Neural cell (in vitro differentiated cells): ENCODE measurements around the gene CBFA2T2.

Experiments
- EP300 ChIP-seq: fragments of 450-650 bp; conservative IDR thresholded peaks from 2 replicates; pipeline ENCODE4 v1.6.1; 2014; ENCODE audit warnings: antibody characterized with exemption, mild to moderate bottlenecking, moderate library complexity; ENCODE audit not compliant: poor library complexity, severe bottlenecking
- EZH2 ChIP-seq: fragments of 200-600, 300-800 bp; shearing (Covaris generic), sonication (generic); IDR thresholded peaks from 2 replicates; pipeline ENCODE4 v1.6.1; 2014; ENCODE audit warnings: antibody characterized with exemption, low read length, borderline replicate concordance, mild to moderate bottlenecking; ENCODE audit not compliant: insufficient read depth, poor library complexity, severe bottlenecking
- MXI1 ChIP-seq: fragments of 450-650 bp; conservative IDR thresholded peaks from 2 replicates; pipeline ENCODE4 v1.6.1; 2014; ENCODE audit warnings: antibody characterized with exemption, mild to moderate bottlenecking; ENCODE audit not compliant: poor library complexity, severe bottlenecking
- POLR2AphosphoS5 ChIP-seq: IDR thresholded peaks from 2 replicates; pipeline ENCODE4 v1.6.1; 2012
- SMC3 ChIP-seq: fragments of 450-650 bp; conservative IDR thresholded peaks from 2 replicates; pipeline ENCODE4 v1.6.1; 2014; ENCODE audit warnings: antibody characterized with exemption, mild to moderate bottlenecking, moderate library complexity; ENCODE audit not compliant: poor library complexity
- TAF1 ChIP-seq: IDR thresholded peaks from 2 replicates; pipeline ENCODE4 v1.6.1; 2012; ENCODE audit warnings: low read depth
- TF ChIP-seq, protein P1 (sequence below): IDR thresholded peaks from 2 replicates; pipeline ENCODE4 v1.6.1; 2012; ENCODE audit warnings: borderline replicate concordance
- TF ChIP-seq, protein P2 (sequence below): fragments of 450-650 bp; IDR thresholded peaks from 2 replicates; pipeline ENCODE4 v1.5.1; 2014; ENCODE audit warnings: antibody characterized with exemption, mild to moderate bottlenecking, moderate library complexity; ENCODE audit not compliant: poor library complexity, severe bottlenecking

DNA sequence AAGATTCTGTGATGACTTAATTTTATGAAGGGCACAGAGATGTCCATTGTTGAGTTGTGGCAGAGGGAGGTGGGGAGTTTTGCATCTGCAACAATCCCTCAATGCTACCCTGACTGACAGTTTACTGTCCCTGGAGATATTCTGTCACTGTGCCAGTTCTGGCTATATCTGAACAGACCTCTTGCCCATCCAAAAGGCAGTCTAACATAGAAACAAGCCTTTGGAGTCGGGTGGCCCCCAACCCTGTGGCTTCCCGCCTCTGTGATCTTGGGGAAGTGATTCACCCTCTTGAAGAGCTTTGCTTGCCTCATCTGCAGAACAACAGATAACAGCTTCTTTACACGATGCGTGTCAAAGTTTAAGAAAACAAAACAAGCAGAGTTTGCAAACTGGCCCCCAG is 200.1 kb downstream of the CBFA2T2 start:
- TF ChIP-seq, protein P1, sequence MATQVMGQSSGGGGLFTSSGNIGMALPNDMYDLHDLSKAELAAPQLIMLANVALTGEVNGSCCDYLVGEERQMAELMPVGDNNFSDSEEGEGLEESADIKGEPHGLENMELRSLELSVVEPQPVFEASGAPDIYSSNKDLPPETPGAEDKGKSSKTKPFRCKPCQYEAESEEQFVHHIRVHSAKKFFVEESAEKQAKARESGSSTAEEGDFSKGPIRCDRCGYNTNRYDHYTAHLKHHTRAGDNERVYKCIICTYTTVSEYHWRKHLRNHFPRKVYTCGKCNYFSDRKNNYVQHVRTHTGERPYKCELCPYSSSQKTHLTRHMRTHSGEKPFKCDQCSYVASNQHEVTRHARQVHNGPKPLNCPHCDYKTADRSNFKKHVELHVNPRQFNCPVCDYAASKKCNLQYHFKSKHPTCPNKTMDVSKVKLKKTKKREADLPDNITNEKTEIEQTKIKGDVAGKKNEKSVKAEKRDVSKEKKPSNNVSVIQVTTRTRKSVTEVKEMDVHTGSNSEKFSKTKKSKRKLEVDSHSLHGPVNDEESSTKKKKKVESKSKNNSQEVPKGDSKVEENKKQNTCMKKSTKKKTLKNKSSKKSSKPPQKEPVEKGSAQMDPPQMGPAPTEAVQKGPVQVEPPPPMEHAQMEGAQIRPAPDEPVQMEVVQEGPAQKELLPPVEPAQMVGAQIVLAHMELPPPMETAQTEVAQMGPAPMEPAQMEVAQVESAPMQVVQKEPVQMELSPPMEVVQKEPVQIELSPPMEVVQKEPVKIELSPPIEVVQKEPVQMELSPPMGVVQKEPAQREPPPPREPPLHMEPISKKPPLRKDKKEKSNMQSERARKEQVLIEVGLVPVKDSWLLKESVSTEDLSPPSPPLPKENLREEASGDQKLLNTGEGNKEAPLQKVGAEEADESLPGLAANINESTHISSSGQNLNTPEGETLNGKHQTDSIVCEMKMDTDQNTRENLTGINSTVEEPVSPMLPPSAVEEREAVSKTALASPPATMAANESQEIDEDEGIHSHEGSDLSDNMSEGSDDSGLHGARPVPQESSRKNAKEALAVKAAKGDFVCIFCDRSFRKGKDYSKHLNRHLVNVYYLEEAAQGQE, result no peak
- no peak for TF ChIP-seq MXI1
- TF ChIP-seq, protein P2, sequence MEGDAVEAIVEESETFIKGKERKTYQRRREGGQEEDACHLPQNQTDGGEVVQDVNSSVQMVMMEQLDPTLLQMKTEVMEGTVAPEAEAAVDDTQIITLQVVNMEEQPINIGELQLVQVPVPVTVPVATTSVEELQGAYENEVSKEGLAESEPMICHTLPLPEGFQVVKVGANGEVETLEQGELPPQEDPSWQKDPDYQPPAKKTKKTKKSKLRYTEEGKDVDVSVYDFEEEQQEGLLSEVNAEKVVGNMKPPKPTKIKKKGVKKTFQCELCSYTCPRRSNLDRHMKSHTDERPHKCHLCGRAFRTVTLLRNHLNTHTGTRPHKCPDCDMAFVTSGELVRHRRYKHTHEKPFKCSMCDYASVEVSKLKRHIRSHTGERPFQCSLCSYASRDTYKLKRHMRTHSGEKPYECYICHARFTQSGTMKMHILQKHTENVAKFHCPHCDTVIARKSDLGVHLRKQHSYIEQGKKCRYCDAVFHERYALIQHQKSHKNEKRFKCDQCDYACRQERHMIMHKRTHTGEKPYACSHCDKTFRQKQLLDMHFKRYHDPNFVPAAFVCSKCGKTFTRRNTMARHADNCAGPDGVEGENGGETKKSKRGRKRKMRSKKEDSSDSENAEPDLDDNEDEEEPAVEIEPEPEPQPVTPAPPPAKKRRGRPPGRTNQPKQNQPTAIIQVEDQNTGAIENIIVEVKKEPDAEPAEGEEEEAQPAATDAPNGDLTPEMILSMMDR, result no peak
- TF ChIP-seq EP300, result no peak
- no peak for TF ChIP-seq TAF1
- no peak for TF ChIP-seq POLR2AphosphoS5
- TF ChIP-seq EZH2, result no peak
- TF ChIP-seq SMC3, result no peak
